ENCODE results near the gene LPP. TPM values are rescaled to one million over a fixed set of nuclear protein-coding genes. Genes with fewer than 3 reads are reported as not detected.

Gene LPP
- total and polyA plus RNA-seq, 2 of the 13 experiments (the other 11 are each of a cell fraction or from before 2014, with no cell fraction given): 19.2 to 29.9 TPM

DNA sequence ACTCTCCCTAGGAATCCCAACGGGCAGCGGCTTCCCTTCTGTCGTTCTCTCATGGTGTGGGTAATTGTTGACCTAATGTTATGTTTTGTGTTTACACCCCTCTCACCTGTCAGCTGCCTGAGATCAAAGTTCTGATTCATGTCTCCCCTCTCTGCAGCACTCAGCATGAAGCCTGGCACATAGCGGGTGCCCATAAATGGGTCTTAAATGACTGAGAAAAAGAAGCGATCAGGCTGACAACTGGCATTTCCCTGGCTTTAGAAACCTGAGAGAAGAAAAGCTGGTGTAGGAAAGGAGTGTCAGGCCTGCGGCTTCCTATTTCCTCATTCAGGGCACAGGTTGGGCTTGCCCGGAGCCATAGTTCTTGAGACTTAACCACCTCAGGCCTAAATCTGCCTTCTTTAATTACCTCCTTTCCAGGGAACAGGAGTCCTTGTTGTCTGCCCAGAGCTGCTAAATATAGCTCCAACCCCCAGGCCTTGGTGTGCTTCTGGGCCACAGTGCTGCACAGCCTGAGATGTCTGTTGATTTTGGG is 31.8 kb downstream of the LPP start (continued):
- TF ChIP-seq, protein P1, sequence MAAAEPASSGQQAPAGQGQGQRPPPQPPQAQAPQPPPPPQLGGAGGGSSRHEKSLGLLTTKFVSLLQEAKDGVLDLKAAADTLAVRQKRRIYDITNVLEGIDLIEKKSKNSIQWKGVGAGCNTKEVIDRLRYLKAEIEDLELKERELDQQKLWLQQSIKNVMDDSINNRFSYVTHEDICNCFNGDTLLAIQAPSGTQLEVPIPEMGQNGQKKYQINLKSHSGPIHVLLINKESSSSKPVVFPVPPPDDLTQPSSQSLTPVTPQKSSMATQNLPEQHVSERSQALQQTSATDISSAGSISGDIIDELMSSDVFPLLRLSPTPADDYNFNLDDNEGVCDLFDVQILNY (CRISPR knock-in tag; conservative IDR thresholded peaks at IDR 0.05): no peak
- TF ChIP-seq ZFAT (CRISPR knock-in tag; conservative IDR thresholded peaks at IDR 0.05): no peak
- no peak for TF ChIP-seq PLRG1 (conservative IDR thresholded peaks at IDR 0.05)
- no peak for TF ChIP-seq TBL1XR1 (IDR thresholded peaks at IDR 0.05; ENCODE audit: borderline replicate concordance, low read length, partially characterized antibody)
- TF ChIP-seq ATRX (CRISPR knock-in tag; IDR thresholded peaks at IDR 0.05; ENCODE audit: borderline replicate concordance): no peak
- no peak for TF ChIP-seq ZNF543 (CRISPR knock-in tag; IDR thresholded peaks at IDR 0.05)
- TF ChIP-seq RBAK (CRISPR knock-in tag; IDR thresholded peaks at IDR 0.05): no peak
- TF ChIP-seq SP140L (CRISPR knock-in tag; IDR thresholded peaks at IDR 0.05; ENCODE audit: borderline replicate concordance): no peak
- TF ChIP-seq, protein P2, sequence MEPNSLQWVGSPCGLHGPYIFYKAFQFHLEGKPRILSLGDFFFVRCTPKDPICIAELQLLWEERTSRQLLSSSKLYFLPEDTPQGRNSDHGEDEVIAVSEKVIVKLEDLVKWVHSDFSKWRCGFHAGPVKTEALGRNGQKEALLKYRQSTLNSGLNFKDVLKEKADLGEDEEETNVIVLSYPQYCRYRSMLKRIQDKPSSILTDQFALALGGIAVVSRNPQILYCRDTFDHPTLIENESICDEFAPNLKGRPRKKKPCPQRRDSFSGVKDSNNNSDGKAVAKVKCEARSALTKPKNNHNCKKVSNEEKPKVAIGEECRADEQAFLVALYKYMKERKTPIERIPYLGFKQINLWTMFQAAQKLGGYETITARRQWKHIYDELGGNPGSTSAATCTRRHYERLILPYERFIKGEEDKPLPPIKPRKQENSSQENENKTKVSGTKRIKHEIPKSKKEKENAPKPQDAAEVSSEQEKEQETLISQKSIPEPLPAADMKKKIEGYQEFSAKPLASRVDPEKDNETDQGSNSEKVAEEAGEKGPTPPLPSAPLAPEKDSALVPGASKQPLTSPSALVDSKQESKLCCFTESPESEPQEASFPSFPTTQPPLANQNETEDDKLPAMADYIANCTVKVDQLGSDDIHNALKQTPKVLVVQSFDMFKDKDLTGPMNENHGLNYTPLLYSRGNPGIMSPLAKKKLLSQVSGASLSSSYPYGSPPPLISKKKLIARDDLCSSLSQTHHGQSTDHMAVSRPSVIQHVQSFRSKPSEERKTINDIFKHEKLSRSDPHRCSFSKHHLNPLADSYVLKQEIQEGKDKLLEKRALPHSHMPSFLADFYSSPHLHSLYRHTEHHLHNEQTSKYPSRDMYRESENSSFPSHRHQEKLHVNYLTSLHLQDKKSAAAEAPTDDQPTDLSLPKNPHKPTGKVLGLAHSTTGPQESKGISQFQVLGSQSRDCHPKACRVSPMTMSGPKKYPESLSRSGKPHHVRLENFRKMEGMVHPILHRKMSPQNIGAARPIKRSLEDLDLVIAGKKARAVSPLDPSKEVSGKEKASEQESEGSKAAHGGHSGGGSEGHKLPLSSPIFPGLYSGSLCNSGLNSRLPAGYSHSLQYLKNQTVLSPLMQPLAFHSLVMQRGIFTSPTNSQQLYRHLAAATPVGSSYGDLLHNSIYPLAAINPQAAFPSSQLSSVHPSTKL (CRISPR knock-in tag; IDR thresholded peaks at IDR 0.05): peak; percentile 91
- TF ChIP-seq EHMT2 (IDR thresholded peaks at IDR 0.05; ENCODE audit: borderline replicate concordance, low read depth, low read length): no peak
- 0 out of 2 replicates have a peak, but pooled peaks have one; percentile 51 for TF ChIP-seq ATF7-NPFF (CRISPR knock-in tag; IDR thresholded peaks at IDR 0.05; ENCODE audit: low read depth)
- 0 out of 2 replicates have a peak, but pooled peaks have one; percentile 31 for TF ChIP-seq ZMAT3 (CRISPR knock-in tag; conservative IDR thresholded peaks at IDR 0.05)
